Parathyroid adenoma (tissue), 2 donors: ENCODE results near the gene DMAC2.
"Not testable (repeated sequence)": the region's sequence is repeated elsewhere in the genome, so short reads cannot be mapped to it uniquely, and the experiment has no call there.

Experiments
- H2AFZ ChIP-seq: fragments of 300-600 bp; sonication (generic); one replicate; pipeline ENCODE4 v1.7.0; 2017; ENCODE audit warnings: antibody characterized with exemption, mild to moderate bottlenecking
- H3K27ac ChIP-seq: fragments of 300-600 bp; sonication (generic); one replicate; pipeline ENCODE4 v1.7.0; 2017
- H3K27me3 ChIP-seq: fragments of 300-600 bp; sonication (generic); one replicate; pipeline ENCODE4 v1.7.0; 2017; ENCODE audit warnings: low read length; ENCODE audit not compliant: control insufficient read depth, insufficient read depth
- H3K36me3 ChIP-seq: fragments of 300-600 bp; sonication (generic); one replicate; pipeline ENCODE4 v1.7.0; 2017; ENCODE audit warnings: low read length; ENCODE audit not compliant: control insufficient read depth, insufficient read depth
- H3K4me1 ChIP-seq: fragments of 300-600 bp; sonication (generic); one replicate; pipeline ENCODE4 v1.7.0; 2017; ENCODE audit warnings: control low read depth
- H3K4me2 ChIP-seq: fragments of 300-600 bp; sonication (generic); one replicate; pipeline ENCODE4 v1.7.0; 2017; ENCODE audit warnings: low read length
- H3K4me3 ChIP-seq: fragments of 300-600 bp; sonication (generic); one replicate; pipeline ENCODE4 v1.7.0; 2017; ENCODE audit warnings: low read depth, low read length
- H3K79me2 ChIP-seq: fragments of 300-600 bp; sonication (generic); one replicate; pipeline ENCODE4 v1.7.0; 2017; ENCODE audit warnings: control low read depth
- H3K9ac ChIP-seq: fragments of 300-600 bp; sonication (generic); one replicate; pipeline ENCODE4 v1.7.0; 2017; ENCODE audit warnings: mild to moderate bottlenecking
- H3K9me3 ChIP-seq: fragments of 300-600 bp; sonication (generic); one replicate; pipeline ENCODE4 v1.7.0; 2017; ENCODE audit warnings: low read length; ENCODE audit not compliant: control insufficient read depth
- TF ChIP-seq, protein P1 (sequence below): fragments of 300-600 bp; sonication (generic); IDR thresholded peaks from one replicate; pipeline ENCODE4 v1.7.0; 2017; ENCODE audit warnings: antibody characterized with exemption, mild to moderate bottlenecking
- donor health status: primary hyperparathyroidism.

The DMAC2 gene

DNA sequence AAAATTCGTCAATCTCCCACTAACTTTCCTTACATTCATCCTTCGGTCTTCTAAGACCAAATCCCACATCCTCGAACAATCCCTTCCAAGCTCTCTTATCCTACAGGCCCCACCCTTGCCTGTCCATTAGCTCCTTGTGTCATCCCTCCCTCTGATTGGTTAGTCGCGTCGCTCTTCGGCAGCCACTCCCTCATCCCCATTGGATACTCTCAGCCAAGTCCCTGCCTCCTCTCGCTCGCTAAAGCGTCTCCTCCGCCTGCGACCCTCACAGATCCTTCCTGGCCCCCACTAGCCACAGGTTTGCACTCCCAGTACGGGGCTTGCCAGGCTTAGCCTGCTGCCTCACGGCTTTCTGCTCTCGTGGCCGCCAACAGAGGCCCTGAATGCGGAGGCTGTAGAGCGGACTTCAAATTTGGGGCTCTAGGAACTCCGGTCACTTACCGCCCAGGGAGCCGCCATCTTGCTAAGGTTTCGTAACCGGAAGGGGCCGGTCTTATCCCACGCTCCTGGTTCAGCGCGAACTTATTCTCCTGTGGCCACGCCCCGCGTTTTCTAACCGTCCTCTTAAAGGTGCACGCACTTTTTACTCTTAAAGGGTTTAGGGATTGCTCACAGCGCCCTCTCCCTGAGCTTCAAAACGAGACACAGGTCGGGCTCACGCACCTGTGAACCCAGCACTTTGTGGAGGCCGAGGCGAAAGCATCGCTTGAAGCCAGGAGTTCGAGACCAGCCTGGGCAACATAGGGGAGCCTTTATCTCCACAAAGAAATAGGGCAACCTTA, at the start of gene DMAC2:
Gene DMAC2, minus strand, starts transcription at position 472 of the 782 bp plus-strand sequence. Its CDS starts 13 bp downstream, at position 459.
- Histone ChIP-seq H2AFZ (peak within 1 kb of the TSS; percentile 82), H3K4me2 (peak within 1 kb of the TSS; percentile 82), H3K79me2 (no peaks in the 10 kb centered on the region), H3K9me3 (no peaks in the 10 kb centered on the region), H3K27me3 (no peaks in the 10 kb centered on the region), H3K4me3 (peak within 1 kb of the TSS; percentile 100), H3K9ac (peak within 1 kb of the TSS; percentile 68), H3K27ac (peak within 1 kb of the TSS; percentile 91), H3K36me3 (no peaks in the 10 kb centered on the region), H3K4me1 (no peaks in the 10 kb centered on the region)
- TF ChIP-seq, protein P1, sequence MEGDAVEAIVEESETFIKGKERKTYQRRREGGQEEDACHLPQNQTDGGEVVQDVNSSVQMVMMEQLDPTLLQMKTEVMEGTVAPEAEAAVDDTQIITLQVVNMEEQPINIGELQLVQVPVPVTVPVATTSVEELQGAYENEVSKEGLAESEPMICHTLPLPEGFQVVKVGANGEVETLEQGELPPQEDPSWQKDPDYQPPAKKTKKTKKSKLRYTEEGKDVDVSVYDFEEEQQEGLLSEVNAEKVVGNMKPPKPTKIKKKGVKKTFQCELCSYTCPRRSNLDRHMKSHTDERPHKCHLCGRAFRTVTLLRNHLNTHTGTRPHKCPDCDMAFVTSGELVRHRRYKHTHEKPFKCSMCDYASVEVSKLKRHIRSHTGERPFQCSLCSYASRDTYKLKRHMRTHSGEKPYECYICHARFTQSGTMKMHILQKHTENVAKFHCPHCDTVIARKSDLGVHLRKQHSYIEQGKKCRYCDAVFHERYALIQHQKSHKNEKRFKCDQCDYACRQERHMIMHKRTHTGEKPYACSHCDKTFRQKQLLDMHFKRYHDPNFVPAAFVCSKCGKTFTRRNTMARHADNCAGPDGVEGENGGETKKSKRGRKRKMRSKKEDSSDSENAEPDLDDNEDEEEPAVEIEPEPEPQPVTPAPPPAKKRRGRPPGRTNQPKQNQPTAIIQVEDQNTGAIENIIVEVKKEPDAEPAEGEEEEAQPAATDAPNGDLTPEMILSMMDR, result peak; percentile 45

DNA sequence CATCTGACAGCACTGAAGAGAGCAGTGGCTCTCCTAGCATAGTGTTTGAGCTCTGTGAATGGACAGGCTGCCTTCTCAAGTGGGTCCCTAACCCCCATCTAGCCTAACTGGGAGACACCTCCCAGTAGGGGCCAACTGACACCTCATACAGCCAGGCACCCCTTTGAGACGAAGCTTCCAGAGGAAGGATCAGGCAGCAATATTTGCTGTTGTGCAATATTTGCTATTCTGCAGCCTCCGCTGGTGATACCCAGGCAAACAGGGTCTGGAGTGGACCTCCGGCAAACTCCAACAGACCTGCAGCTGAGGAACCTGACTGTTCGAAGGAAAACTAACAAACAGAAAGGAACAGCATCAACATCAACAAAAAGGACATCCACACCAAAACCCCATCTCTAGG, 47.2 kb upstream of the DMAC2 start:
- not testable (repeated sequence) for H3K9ac ChIP-seq, H3K9me3 ChIP-seq, H3K4me3 ChIP-seq, H3K36me3 ChIP-seq, H3K4me2 ChIP-seq, H3K27me3 ChIP-seq, H3K4me1 ChIP-seq, H3K79me2 ChIP-seq, H3K27ac ChIP-seq, H2AFZ ChIP-seq

DNA sequence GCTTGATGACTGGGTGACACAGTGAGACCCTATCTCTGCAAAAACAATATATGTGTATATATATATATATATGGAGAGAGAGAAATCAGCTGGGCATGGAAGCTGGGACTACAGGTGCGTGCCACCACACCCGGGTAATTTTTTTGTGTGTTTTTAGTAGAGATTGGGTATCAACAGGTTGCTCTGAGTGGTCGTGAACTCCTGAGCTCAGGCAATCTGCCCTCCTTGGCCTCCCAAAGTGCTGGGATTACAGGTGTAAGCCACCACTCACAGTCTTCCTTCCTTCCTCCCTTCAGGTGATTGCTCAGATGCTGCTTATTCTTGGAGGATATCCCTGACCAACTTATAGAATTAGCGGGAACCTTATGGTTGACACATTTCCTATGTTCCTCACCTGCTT, 45.1 kb upstream of the DMAC2 start:
- TF ChIP-seq, protein P1, result no peak
- no peak overlapping the region for H3K27ac ChIP-seq
- no peak overlapping the region for H3K4me3 ChIP-seq
- no peak overlapping the region for H2AFZ ChIP-seq
- no peaks in the 10 kb centered on the region for H3K27me3 ChIP-seq
- no peaks in the 10 kb centered on the region for H3K4me1 ChIP-seq
- no peak overlapping the region for H3K4me2 ChIP-seq
- H3K9me3 ChIP-seq, result no peaks in the 10 kb centered on the region
- no peaks in the 10 kb centered on the region for H3K79me2 ChIP-seq
- no peaks in the 10 kb centered on the region for H3K36me3 ChIP-seq
- no peak overlapping the region for H3K9ac ChIP-seq

DNA sequence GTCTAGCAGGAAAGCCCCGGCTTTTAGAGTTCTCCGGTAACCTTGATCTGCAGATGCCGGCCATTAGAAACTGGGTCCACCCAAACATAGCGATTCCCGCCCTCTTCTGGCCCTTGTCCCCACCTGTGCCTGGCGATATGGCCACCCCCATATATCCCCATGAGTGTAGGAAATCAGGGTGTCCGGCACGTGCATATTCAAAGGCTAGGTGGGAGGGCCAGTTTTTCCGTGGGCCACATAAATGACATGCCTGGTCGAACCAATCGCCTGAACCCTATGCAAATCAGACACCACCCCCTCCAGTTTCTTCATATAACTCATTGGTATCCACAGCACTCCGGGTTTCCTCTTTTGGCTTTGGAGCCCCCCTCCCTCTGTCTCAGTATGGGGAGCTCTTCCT, 40.6 kb upstream of the DMAC2 start:
- Histone ChIP-seq H3K27me3 (no peaks in the 10 kb centered on the region), H3K4me3 (no peak overlapping the region), H3K36me3 (no peaks in the 10 kb centered on the region), H3K79me2 (no peaks in the 10 kb centered on the region), H3K27ac (peak overlapping the region; percentile 65), H3K9ac (no peak overlapping the region), H3K4me2 (no peak overlapping the region), H2AFZ (no peak overlapping the region), H3K9me3 (no peaks in the 10 kb centered on the region), H3K4me1 (no peaks in the 10 kb centered on the region)
- TF ChIP-seq, protein P1, result no peak

DNA sequence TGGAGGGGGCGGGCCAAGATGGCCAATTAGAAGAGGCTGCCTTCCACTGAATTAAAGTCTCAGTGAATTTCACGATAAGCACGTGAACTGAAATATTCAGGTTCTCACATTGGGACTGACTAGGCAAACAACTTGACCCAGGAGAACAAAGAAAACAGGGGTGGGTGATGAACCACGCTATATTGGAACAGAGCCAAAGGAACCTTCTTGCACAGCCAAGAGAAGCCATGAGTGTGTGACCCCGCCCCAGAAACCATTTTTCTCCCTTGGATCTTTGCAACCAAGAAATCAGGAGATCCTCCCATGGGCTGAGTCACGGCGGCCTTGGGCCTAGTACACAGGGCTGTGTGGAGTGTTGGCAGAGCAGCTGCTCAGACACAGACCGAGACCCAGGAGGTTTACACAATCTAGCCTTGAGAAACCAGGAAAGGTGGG, 40.1 kb upstream of the DMAC2 start:
- Histone ChIP-seq H3K4me3 (no peak overlapping the region), H3K79me2 (no peaks in the 10 kb centered on the region), H3K4me2 (no peak overlapping the region), H2AFZ (no peak overlapping the region), H3K27ac (peak overlapping the region; percentile 65), H3K4me1 (no peaks in the 10 kb centered on the region), H3K27me3 (no peaks in the 10 kb centered on the region), H3K9ac (no peak overlapping the region), H3K36me3 (no peaks in the 10 kb centered on the region), H3K9me3 (no peaks in the 10 kb centered on the region)
- TF ChIP-seq, protein P1, result no peak
